GM12891 (cell line): ENCODE results near the gene HTD2.

ENCODE experiments used
- POLR2A ChIP-seq: IDR thresholded peaks from 2 replicates; pipeline ENCODE4 v1.6.1; 2011; ENCODE audit warnings: low read depth, low read length, control low read depth
- POLR2AphosphoS5 ChIP-seq: IDR thresholded peaks from 2 replicates; pipeline ENCODE4 v1.6.1; 2011; ENCODE audit warnings: low read depth, low read length, control low read depth
- SPI1 ChIP-seq: IDR thresholded peaks from 2 replicates; pipeline ENCODE4 v1.6.1; 2011; ENCODE audit warnings: low read depth, low read length, control low read depth

- TF ChIP-seq SPI1: peak; percentile 29
- TF ChIP-seq POLR2AphosphoS5: no peak
- TF ChIP-seq POLR2A: no peak
Observed at GRCh38 chr3:58356054-58356453, 49.7 kb downstream of the HTD2 start.
